Posterior cingulate gyrus (tissue), 11 donors: ENCODE measurements around the gene CLN6.
A peak's percentile ranks its signal among the peaks of the same experiment; 100 is the strongest.
"Not testable (repeated sequence)": the region's sequence is repeated elsewhere in the genome, so short reads cannot be mapped to it uniquely, and the experiment has no call there.

Source experiments
- DNase-seq, 10 donors: peaks; one replicate each; pipeline versions ENCODE4 v3.0.0 to v3.0.0-alpha.2; 2020 to 2021; ENCODE audit warnings: mixed read lengths in 3 of 10
- intact Hi-C: fragments of 100-400 bp; cut with DNase I; formaldehyde crosslinking; loops from one replicate; pipeline ENCODE4 v1.15.1; 2023

The CLN6 gene

GRCh38 chr15:68209272-68209671 is 20.3 kb downstream of the CLN6 start:
- peak in 1 of 10 donors; percentile 54 for DNase-seq
- intact Hi-C loops: no loop called here

GRCh38 chr15:68208636-68209240 is 20.8 kb downstream of the CLN6 start:
- intact Hi-C loops: no loop called here
- no peak for DNase-seq

GRCh38 chr15:68208136-68208535 is 21.4 kb downstream of the CLN6 start:
- intact Hi-C loops: no loop called here
- DNase-seq: peak in 2 of 10 donors; percentile 54 to 67

GRCh38 chr15:68207176-68207935 is 22.2 kb downstream of the CLN6 start:
- peak in 2 of 10 donors; percentile 62 to 71 for DNase-seq
- intact Hi-C loops: no loop called here

- DNase-seq: peak in 2 of 10 donors; percentile 51 to 56
- intact Hi-C loops: no loop called here
These were observed 22.8 kb downstream of the CLN6 start for GRCh38 chr15:68206711-68207151.

GRCh38 chr15:68205954-68206539 is 23.5 kb downstream of the CLN6 start:
- intact Hi-C loops: no loop called here
- peak in 4 of 10 donors; percentile 20 to 83 (median 64) for DNase-seq

GRCh38 chr15:68205558-68205944 is 24.0 kb downstream of the CLN6 start:
- intact Hi-C loops: no loop called here
- DNase-seq: peak in 1 of 10 donors; percentile 73

- intact Hi-C loops: no loop called here
- peak in 2 of 10 donors; percentile 69 to 82 for DNase-seq
These were observed 24.6 kb downstream of the CLN6 start, which contains the start of gene CALML4 for GRCh38 chr15:68204776-68205557. TSS of gene CALML4 (minus strand) at chr15:68205332. CDS start at chr15:68205247, 85 bp downstream.

GRCh38 chr15:68204361-68204760 is 25.2 kb downstream of the CLN6 start:
- DNase-seq: peak in 2 of 10 donors; percentile 18 to 65
- intact Hi-C loops: no loop called here

- intact Hi-C loops: no loop called here
- DNase-seq: no peak
These were observed 25.6 kb downstream of the CLN6 start for GRCh38 chr15:68203956-68204355.

GRCh38 chr15:68203486-68203885 is 26.0 kb downstream of the CLN6 start:
- DNase-seq: peak in 1 of 10 donors; percentile 25
- intact Hi-C loops: no loop called here

GRCh38 chr15:68202994-68203393 is 26.5 kb downstream of the CLN6 start:
- DNase-seq, intact Hi-C loops: not testable (repeated sequence)

- no peak for DNase-seq
- intact Hi-C loops: no loop called here
These were observed 27.7 kb downstream of the CLN6 start for GRCh38 chr15:68201879-68202261.

GRCh38 chr15:68201153-68201878 is 28.2 kb downstream of the CLN6 start:
- DNase-seq: peak in 1 of 10 donors; percentile 70
- intact Hi-C loops: no loop called here

- intact Hi-C loops: no loop called here
- DNase-seq: peak in 2 of 10 donors; percentile 74 to 76
These were observed 29.3 kb downstream of the CLN6 start for GRCh38 chr15:68200016-68200861.

GRCh38 chr15:68199340-68199739 is 30.2 kb downstream of the CLN6 start:
- intact Hi-C loops: loop anchor here (10.0 kb wide), 1 partner anchor 145 kb away; the partner anchor contains the start of gene PIAS1
- no peak for DNase-seq

- DNase-seq: peak in 1 of 10 donors; percentile 56
- intact Hi-C loops: loop anchor here (10.0 kb wide), 1 partner anchor 143 kb away; the partner anchor contains the start of gene PIAS1
These were observed 31.7 kb downstream of the CLN6 start for GRCh38 chr15:68197661-68198437.

- peak in 2 of 10 donors; percentile 62 to 79 for DNase-seq
- intact Hi-C loops: loop anchor here (10.0 kb wide), 1 partner anchor 142 kb away; the partner anchor contains the start of gene PIAS1
These were observed 32.4 kb downstream of the CLN6 start for GRCh38 chr15:68197170-68197492.
